Spleen (tissue), 7 donors: ENCODE measurements around the gene C4orf46.

Experiments
- CTCF ChIP-seq, 11 experiments: fragments of 200-600 bp in 7 of 11; fragments of 450-650 bp in 4 of 11; sonication (generic) in 4 of 11; IDR thresholded peaks in 8 of 11; conservative IDR thresholded peaks in 3 of 11; 1 replicate in 7 of 11; 2 replicates in 4 of 11; pipeline versions ENCODE4 v1.4.0 to v1.8.0; 2016 to 2021; ENCODE audit warnings: antibody characterized with exemption in 11 of 11, inconsistent platforms in 4 of 11, mild to moderate bottlenecking in 1 of 11
- POLR2A ChIP-seq, 3 donors: fragments of 450-650 bp; IDR thresholded peaks; one replicate each; pipeline ENCODE4 v1.5.1; 2017; ENCODE audit warnings: antibody characterized with exemption in 3 of 3, mild to moderate bottlenecking in 1 of 3
- POLR2AphosphoS5 ChIP-seq, 3 donors: sonication (generic); formaldehyde crosslinking; IDR thresholded peaks; one replicate each; pipeline ENCODE4 v1.5.1; 2017; ENCODE audit warnings: antibody characterized with exemption in 3 of 3
- donor health status: DM: no; HTN: no; CAD: no; lungs with moderate emphysema.
- donor health status: DM: no; HTN: no; CAD: no.
- donor health status: DM: no; HTN: no; CAD: no.

DNA sequence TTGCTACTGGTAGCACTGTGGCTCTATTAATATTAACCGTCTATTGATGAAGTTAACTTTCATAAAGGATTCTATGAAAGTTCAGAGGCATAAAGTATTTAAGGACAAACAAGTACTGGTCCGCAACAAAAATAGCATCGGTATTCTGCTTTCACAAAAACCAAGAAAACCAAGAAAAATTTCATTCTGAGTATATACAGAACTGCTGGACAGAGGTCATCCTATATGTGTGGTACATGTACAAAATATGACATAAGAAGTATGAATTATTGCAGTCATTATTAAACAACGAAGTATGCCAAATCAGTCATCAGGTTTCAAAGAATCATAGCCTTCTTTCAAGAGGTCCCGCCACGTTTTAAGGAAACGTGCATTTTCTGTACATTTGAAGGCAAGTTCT is 2.4 kb downstream of the C4orf46 start:
- TF ChIP-seq CTCF (IDR thresholded peaks at IDR 0.05 in 8 of 11, conservative IDR thresholded peaks at IDR 0.05 in 3 of 11) (no peak), POLR2AphosphoS5 (IDR thresholded peaks at IDR 0.05) (no peak), POLR2A (IDR thresholded peaks at IDR 0.05) (no peak)
